ENCODE data around the gene TTC31.

GRCh38 chr2:74474899-74475298 lies 8.0 kb upstream of the TTC31 start:
- TF ChIP-seq CTCF (IDR thresholded peaks at IDR 0.05), result no peak
- TF ChIP-seq POLR2AphosphoS5 (IDR thresholded peaks at IDR 0.05), result no peak
- no peak for TF ChIP-seq POLR2A (IDR thresholded peaks at IDR 0.05)

Measured in stomach (tissue), 4 donors.